Measurements from ENCODE around the gene TRIM37. TPM values are rescaled to one million over a fixed set of nuclear protein-coding genes. Genes with fewer than 3 reads are reported as not detected.
A peak's percentile ranks its signal among the peaks of the same experiment; 100 is the strongest.

The TRIM37 gene, protein sequence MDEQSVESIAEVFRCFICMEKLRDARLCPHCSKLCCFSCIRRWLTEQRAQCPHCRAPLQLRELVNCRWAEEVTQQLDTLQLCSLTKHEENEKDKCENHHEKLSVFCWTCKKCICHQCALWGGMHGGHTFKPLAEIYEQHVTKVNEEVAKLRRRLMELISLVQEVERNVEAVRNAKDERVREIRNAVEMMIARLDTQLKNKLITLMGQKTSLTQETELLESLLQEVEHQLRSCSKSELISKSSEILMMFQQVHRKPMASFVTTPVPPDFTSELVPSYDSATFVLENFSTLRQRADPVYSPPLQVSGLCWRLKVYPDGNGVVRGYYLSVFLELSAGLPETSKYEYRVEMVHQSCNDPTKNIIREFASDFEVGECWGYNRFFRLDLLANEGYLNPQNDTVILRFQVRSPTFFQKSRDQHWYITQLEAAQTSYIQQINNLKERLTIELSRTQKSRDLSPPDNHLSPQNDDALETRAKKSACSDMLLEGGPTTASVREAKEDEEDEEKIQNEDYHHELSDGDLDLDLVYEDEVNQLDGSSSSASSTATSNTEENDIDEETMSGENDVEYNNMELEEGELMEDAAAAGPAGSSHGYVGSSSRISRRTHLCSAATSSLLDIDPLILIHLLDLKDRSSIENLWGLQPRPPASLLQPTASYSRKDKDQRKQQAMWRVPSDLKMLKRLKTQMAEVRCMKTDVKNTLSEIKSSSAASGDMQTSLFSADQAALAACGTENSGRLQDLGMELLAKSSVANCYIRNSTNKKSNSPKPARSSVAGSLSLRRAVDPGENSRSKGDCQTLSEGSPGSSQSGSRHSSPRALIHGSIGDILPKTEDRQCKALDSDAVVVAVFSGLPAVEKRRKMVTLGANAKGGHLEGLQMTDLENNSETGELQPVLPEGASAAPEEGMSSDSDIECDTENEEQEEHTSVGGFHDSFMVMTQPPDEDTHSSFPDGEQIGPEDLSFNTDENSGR
- total RNA-seq (28.3 and 33.8 TPM in 2 replicates), polyA plus RNA-seq (5.1 and 9.1 TPM in 2 replicates), polyA minus RNA-seq (12.3 and 13.7 TPM in 2 replicates)
- 22.3 TPM for total RNA-seq (2013)

DNA sequence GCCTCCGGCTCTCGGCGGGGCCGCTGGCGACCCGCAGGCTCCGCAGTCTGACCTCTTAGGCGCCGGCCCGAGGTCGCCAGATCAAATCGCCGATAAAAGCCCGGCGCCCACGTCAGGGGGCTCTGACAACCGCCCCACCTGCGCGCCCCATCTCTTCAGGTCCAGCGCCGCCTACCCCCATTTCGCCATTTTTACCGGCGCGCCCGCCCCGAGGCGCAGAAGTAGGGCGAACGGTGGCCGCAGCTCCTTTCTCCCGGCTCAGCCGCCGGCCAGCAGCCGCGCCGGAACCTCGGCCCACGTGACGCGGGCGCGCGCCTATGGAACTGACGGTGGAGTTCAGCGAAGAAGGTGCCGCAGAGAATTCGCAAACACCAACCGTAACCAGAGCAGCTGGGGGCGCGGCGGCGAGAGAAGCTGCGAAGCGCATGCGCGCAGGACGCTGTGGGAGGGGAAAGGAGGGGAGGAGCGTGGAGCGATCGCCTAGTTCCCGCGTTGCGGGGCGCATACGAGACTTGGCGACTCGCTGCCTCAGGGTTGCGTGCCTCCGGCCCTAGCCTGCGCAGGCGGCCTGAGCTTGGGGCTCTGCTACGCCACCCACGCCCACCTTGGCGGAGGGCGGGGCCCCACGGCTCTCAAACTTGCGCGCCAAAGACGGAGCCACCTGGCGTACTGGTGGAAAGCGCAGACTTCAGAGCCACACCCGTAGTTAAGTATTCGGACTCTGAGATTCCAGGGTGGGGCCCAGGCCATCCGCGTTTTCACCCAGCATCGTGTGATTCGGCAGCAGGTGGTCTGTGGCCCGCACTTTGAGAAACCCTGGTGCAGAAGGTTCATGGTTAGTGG is at the start of gene TRIM37:
TSS of gene TRIM37 (minus strand) at position 418 of the 843 bp plus-strand sequence. CDS start 419 bp downstream, outside the sequence.
- Histone ChIP-seq H3K9ac (ENCODE audit: low read length) (peak within 1 kb of the TSS; percentile 93), H2AFZ (ENCODE audit: insufficient read depth, low read depth, low read length, poor library complexity, severe bottlenecking) (peak within 1 kb of the TSS; percentile 96), H3K27ac (ENCODE audit: low read length in 2 of 2) (peak within 1 kb of the TSS; percentile 86 to 88), H3K36me3 (replicated peaks in 1 of 2; ENCODE audit: control extremely low read depth in 1 of 2, control insufficient read depth in 1 of 2, extremely low read depth in 1 of 2, insufficient read depth in 2 of 2, low read length in 1 of 2) (peaks cover 0 to 4% of the 10 kb centered on the region in 2 experiments), H3K79me2 (ENCODE audit: control insufficient read depth, insufficient read depth, low read length) (peaks cover 22% of the 10 kb centered on the region), H3K4me3 (ENCODE audit: control extremely low read depth in 1 of 5, extremely low read depth in 1 of 5, insufficient read depth in 1 of 5, low read depth in 2 of 5, low read length in 4 of 5) (peak within 1 kb of the TSS; percentile 56 to 92 (median 83)), H3K4me2 (replicated peaks; ENCODE audit: low read depth, low read length, poor library complexity, severe bottlenecking) (peak within 1 kb of the TSS; percentile 82), H3K9me3 (ENCODE audit: control extremely low read depth in 1 of 3, control insufficient read depth in 2 of 3, insufficient read depth in 1 of 3, low read length in 2 of 3) (no peaks in the 10 kb centered on the region), H3K4me1 (ENCODE audit: control insufficient read depth in 2 of 2, insufficient read depth in 2 of 2, low read length in 2 of 2) (peaks cover 11 to 12% of the 10 kb centered on the region in 2 donors), H3K27me3 (replicated peaks in 1 of 4; ENCODE audit: control extremely low read depth in 1 of 4, control insufficient read depth in 3 of 4, insufficient read depth in 4 of 4, low read length in 3 of 4) (no peaks in the 10 kb centered on the region), H4K20me1 (ENCODE audit: control insufficient read depth, insufficient read depth, low read length, poor library complexity, severe bottlenecking) (no peaks in the 10 kb centered on the region)
- ChIA-PET CTCF (interaction anchor here (0.7 to 1.1 kb wide), 3 partner anchors 48 to 1571 kb away, joined by 3 to 10 read pairs (median 3); partner anchors contain the start of genes BCAS3, PRR11 and SKA2), POLR2A (interaction anchor here (0.6 to 1.7 kb wide), 6 partner anchors 12 to 775 kb away, joined by 3 to 10 read pairs (median 6); partner anchors contain the start of genes SKA2 and SMG8)
- H3K27me3 Mint-ChIP-seq, result no peaks in the 10 kb centered on the region
- peak; percentile 100 for DNase-seq
- H3K4me3 Mint-ChIP-seq, result peak within 1 kb of the TSS; percentile 94
- intact Hi-C loops (cut with micrococcal nuclease), result loop anchor here (1.0 to 10.0 kb wide), 5 partner anchors 49 to 1852 kb away; partner anchors contain the start of genes MSI2, PRR11, SKA2 and SMG8
- H3K27ac Mint-ChIP-seq, result peak within 1 kb of the TSS; percentile 93
- H3K9me3 Mint-ChIP-seq (ENCODE audit: insufficient read depth), result no peaks in the 10 kb centered on the region
- ATAC-seq (ENCODE audit: low read depth), result peak; percentile 96
- H3K4me1 Mint-ChIP-seq, result peaks cover 27% of the 10 kb centered on the region
- under 1% methylated on average over 89 of the region's 89 CpGs for WGBS (ENCODE audit: insufficient coverage)
- TF ChIP-seq, protein P1, sequence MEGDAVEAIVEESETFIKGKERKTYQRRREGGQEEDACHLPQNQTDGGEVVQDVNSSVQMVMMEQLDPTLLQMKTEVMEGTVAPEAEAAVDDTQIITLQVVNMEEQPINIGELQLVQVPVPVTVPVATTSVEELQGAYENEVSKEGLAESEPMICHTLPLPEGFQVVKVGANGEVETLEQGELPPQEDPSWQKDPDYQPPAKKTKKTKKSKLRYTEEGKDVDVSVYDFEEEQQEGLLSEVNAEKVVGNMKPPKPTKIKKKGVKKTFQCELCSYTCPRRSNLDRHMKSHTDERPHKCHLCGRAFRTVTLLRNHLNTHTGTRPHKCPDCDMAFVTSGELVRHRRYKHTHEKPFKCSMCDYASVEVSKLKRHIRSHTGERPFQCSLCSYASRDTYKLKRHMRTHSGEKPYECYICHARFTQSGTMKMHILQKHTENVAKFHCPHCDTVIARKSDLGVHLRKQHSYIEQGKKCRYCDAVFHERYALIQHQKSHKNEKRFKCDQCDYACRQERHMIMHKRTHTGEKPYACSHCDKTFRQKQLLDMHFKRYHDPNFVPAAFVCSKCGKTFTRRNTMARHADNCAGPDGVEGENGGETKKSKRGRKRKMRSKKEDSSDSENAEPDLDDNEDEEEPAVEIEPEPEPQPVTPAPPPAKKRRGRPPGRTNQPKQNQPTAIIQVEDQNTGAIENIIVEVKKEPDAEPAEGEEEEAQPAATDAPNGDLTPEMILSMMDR (IDR thresholded peaks at IDR 0.05), result no peak
- TF ChIP-seq EZH2 (IDR thresholded peaks at IDR 0.05; ENCODE audit: borderline replicate concordance, insufficient read depth, low read depth, low read length, poor library complexity, severe bottlenecking), result no peak

Data from B cell (primary cell).